Activated naive CD8-positive, alpha-beta T cell treated with anti-CD3 and anti-CD28 coated beads, Interleukin-2, amount 50 U/mL, for 24 hours (primary cell): ENCODE results near the gene PARP14.
"Not testable (repeated sequence)": the region's sequence is repeated elsewhere in the genome, so short reads cannot be mapped to it uniquely, and the experiment has no call there.

ENCODE experiments used
- ATAC-seq: fragments of 150-1000 bp; cut with Tn5 transposase; one replicate; pipeline ENCODE4 v1.10.0; 2021
- DNase-seq: peaks from one replicate; pipeline ENCODE4 v3.0.0; 2021
- H3K27ac Mint-ChIP-seq: one replicate; pipeline ENCODE4 v1.8.0; 2021; ENCODE audit warnings: mild to moderate bottlenecking, mixed read lengths
- H3K27me3 Mint-ChIP-seq: one replicate; pipeline ENCODE4 v1.8.0; 2021; ENCODE audit warnings: mixed read lengths
- H3K36me3 Mint-ChIP-seq: one replicate; pipeline ENCODE4 v1.8.0; 2021; ENCODE audit warnings: low read depth, mixed read lengths
- H3K4me1 Mint-ChIP-seq: one replicate; pipeline ENCODE4 v1.8.0; 2021; ENCODE audit warnings: mixed read lengths
- H3K4me3 Mint-ChIP-seq: one replicate; pipeline ENCODE4 v1.8.0; 2021; ENCODE audit warnings: mild to moderate bottlenecking, moderate library complexity, mixed read lengths
- H3K9me3 Mint-ChIP-seq: one replicate; pipeline ENCODE4 v1.8.0; 2021; ENCODE audit warnings: mixed read lengths

The PARP14 gene

DNA sequence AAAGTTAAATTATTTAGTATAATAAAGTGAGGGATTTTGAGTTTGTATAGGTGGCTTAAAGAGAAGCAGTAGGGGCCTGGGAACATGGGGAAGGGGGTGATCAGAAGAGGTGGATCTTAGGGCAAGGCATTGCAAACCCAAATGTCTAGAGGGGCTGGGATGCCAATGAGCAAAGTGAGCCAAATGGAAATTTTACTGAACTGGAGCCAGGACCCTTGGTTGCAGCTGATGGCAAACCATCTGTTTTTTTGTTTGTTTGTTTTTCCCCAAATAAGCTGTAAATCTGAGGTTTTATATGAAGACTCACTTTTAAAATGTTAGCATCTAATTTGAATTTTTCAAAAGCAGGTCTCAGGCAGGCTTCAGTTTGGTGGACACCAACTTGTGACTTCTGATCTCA is 14.8 kb upstream of the PARP14 start:
- Mint-ChIP-seq H3K4me1 (peaks cover 25% of the 10 kb centered on the region), H3K4me3 (no peak overlapping the region), H3K27me3 (peaks cover 3% of the 10 kb centered on the region), H3K27ac (no peak overlapping the region), H3K36me3 (no peaks in the 10 kb centered on the region), H3K9me3 (no peaks in the 10 kb centered on the region)
- no peak for DNase-seq
- ATAC-seq = no peak

- no peaks in the 10 kb centered on the region for H3K36me3 Mint-ChIP-seq
- ATAC-seq (peak; percentile 99), DNase-seq (no peak)
- no peaks in the 10 kb centered on the region for H3K9me3 Mint-ChIP-seq
- H3K4me3 Mint-ChIP-seq = no peak overlapping the region
- peak overlapping the region; percentile 74 for H3K27ac Mint-ChIP-seq
- H3K4me1 Mint-ChIP-seq = peaks cover 18% of the 10 kb centered on the region
- H3K27me3 Mint-ChIP-seq = no peaks in the 10 kb centered on the region
Observed at GRCh38 chr3:122668930-122669730, 11.5 kb upstream of the PARP14 start.

DNA sequence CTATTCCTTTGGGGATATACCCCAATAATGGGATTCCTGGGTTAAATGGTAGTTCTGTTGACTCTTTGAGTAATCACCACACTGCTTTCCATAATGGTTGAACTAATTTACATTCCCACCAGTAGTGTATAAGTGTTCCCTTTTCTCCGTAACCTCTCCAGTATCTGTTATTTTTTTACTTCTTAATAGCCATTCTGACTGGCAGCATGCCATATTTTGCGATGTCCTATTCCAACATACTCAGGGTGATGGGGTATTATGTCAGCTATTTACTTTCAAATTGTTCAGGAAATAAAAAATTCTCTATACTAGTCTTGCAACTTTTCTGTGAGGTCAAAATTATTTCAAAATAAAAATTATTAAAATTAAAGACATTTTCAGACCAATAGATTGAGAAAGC is 9.1 kb upstream of the PARP14 start:
- Mint-ChIP-seq H3K4me3 (no peak overlapping the region), H3K27ac (no peak overlapping the region), H3K27me3 (no peaks in the 10 kb centered on the region), H3K4me1 (peaks cover 20% of the 10 kb centered on the region), H3K36me3 (no peaks in the 10 kb centered on the region), H3K9me3 (peaks cover 4% of the 10 kb centered on the region)
- DNase-seq (no peak), ATAC-seq (no peak)

DNA sequence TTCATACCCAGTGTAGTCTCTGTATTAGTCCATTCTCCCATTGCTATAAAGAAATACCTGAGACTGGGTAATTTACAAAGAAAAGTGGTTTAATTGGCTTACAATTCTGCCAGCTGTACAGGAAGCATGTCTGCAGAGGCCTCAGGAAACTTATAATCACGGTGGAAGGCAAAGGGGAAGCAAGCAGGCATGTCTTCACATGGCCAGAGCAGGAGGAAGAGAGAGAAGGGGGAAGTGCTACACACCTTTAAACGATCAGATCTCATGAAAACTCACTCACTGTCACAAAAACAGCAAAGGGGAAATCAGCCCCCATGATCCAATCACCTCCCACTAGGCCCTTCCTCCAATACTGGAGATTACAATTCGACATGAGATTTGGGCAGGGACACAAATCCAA is 6.3 kb upstream of the PARP14 start:
- H3K27ac Mint-ChIP-seq = no peak overlapping the region
- H3K4me3 Mint-ChIP-seq = no peak overlapping the region
- peaks cover 24% of the 10 kb centered on the region for H3K4me1 Mint-ChIP-seq
- no peaks in the 10 kb centered on the region for H3K27me3 Mint-ChIP-seq
- DNase-seq (no peak), ATAC-seq (no peak)
- no peaks in the 10 kb centered on the region for H3K36me3 Mint-ChIP-seq
- peaks cover 4% of the 10 kb centered on the region for H3K9me3 Mint-ChIP-seq

DNA sequence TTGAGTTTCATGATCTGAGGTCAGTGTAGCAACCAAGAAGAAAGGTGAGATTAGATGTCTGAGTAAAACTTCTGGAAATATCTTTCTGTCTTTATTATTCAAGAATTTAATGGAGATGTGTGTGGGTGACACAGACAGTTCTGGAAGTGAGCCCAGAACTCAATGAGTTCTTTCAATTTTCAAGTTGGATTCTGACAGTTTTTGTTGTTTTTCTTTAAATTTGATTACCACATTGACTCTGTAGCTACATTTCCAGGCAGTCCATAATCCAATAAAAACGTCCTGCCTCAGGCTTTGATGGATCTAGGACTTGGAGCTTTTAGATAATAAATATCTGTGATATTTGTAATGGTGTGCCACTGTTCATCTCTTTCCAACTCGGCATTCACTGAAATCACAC is 3.9 kb upstream of the PARP14 start:
- Mint-ChIP-seq H3K4me3 (no peak overlapping the region), H3K9me3 (peaks cover 4% of the 10 kb centered on the region), H3K27ac (no peak overlapping the region), H3K27me3 (no peaks in the 10 kb centered on the region), H3K36me3 (peaks cover 3% of the 10 kb centered on the region), H3K4me1 (peaks cover 34% of the 10 kb centered on the region)
- ATAC-seq (no peak), DNase-seq (no peak)

DNA sequence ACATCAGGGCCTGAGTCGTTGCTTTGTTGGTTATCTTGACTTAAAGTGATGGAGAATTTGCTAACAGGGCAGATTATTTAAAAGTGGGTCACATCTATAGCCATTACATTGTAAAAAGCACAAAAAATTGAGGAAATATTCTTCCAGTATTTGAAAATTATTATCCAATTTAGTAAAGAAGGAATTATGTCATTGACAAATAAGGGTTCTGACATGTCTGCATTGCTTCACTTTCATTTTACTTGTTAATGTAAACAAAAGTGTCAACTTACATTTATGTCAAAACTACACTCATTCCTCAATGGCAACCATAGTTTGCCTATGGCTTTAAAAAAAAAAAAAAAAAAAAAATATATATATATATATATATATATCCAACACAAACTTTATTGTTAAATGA is 3.4 kb upstream of the PARP14 start:
- ATAC-seq = no peak
- no peak overlapping the region for H3K27ac Mint-ChIP-seq
- peaks cover 4% of the 10 kb centered on the region for H3K9me3 Mint-ChIP-seq
- no peak overlapping the region for H3K4me3 Mint-ChIP-seq
- no peaks in the 10 kb centered on the region for H3K27me3 Mint-ChIP-seq
- peaks cover 5% of the 10 kb centered on the region for H3K36me3 Mint-ChIP-seq
- DNase-seq = no peak
- peaks cover 39% of the 10 kb centered on the region for H3K4me1 Mint-ChIP-seq

DNA sequence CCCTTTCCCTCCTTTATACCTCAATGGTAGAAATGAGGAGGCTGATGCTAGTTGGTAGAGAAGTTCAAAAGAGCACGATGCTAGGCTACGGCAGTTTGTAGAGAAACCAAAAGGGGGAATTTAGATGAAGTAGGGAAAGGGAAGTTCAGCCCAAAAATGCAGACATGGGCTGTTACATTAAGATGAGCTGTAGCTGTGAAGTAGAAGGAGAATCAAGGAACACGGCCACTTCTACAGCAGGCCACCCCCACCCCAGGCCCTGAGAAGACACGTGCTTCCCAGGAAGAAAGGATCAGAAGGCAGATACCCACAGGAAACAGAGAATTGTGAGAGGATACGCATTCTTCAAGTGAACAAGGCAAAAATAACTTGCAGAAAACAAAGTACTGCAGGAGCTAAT is 2.1 kb upstream of the PARP14 start:
- DNase-seq (no peak), ATAC-seq (no peak)
- no peak overlapping the region for H3K4me3 Mint-ChIP-seq
- peak overlapping the region; percentile 94 for H3K27ac Mint-ChIP-seq
- H3K4me1 Mint-ChIP-seq = peaks cover 52% of the 10 kb centered on the region
- no peaks in the 10 kb centered on the region for H3K27me3 Mint-ChIP-seq
- peaks cover 4% of the 10 kb centered on the region for H3K9me3 Mint-ChIP-seq
- H3K36me3 Mint-ChIP-seq = peaks cover 10% of the 10 kb centered on the region

DNA sequence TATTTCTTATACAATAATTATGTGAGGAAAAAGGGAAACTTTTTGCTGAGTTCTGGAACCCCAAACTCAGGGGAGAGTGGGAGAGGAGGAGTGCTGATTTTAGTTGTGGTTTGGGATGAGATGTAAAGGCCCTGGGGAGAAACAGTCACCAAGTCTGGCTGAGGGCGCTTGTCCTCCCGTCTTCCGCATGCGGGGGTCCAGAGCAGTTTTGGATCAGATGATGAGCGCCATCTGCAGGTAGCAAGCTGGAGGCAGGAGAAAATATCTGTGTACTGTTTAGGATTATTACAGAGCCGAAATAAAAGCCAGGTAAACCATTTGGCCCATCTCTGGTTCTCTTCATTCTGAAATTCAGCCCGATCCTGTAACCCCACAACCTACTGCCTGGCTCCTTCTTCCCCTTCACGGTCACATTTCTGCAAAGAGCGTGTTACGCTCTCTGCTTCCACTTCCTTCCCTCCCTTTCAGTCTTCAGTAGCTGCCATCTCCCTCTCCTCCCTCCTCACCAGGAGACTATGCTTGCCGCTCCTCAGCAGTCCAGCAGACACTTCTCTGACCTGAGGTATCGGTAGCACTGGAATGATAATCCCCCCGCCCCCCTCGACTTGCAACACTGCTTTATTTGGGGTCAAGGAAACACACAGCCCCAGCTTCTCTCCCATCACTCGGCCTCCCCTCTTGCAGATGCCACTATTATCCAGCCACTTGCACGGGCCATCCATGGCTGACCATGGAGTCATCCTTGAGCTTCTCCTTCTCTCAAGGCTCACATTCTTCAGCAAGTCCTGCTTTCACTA is 1.4 kb upstream of the PARP14 start:
- H3K4me3 Mint-ChIP-seq = peak overlapping the region; percentile 97
- peak; percentile 73 for ATAC-seq
- peaks cover 2% of the 10 kb centered on the region for H3K9me3 Mint-ChIP-seq
- peaks cover 52% of the 10 kb centered on the region for H3K4me1 Mint-ChIP-seq
- peaks cover 12% of the 10 kb centered on the region for H3K36me3 Mint-ChIP-seq
- H3K27me3 Mint-ChIP-seq = no peaks in the 10 kb centered on the region
- peak; percentile 84 for DNase-seq
- peak overlapping the region; percentile 94 for H3K27ac Mint-ChIP-seq

- Mint-ChIP-seq H3K27ac (peak overlapping the region; percentile 94), H3K27me3 (no peaks in the 10 kb centered on the region), H3K4me1 (peaks cover 51% of the 10 kb centered on the region), H3K36me3 (peaks cover 16% of the 10 kb centered on the region), H3K9me3 (no peaks in the 10 kb centered on the region), H3K4me3 (peak overlapping the region; percentile 97)
- ATAC-seq (peak; percentile 9), DNase-seq (no peak)
Observed at GRCh38 chr3:122679882-122680474, 661 bp upstream of the PARP14 start.

GRCh38 chr3:122681284-122681973 is 790 bp downstream of the PARP14 start:
- Mint-ChIP-seq H3K4me3 (peak overlapping the region; percentile 97), H3K9me3 (no peaks in the 10 kb centered on the region), H3K27ac (peak overlapping the region; percentile 94), H3K27me3 (no peaks in the 10 kb centered on the region), H3K4me1 (peaks cover 51% of the 10 kb centered on the region), H3K36me3 (peaks cover 20% of the 10 kb centered on the region)
- DNase-seq = no peak
- no peak for ATAC-seq

- ATAC-seq (no peak), DNase-seq (no peak)
- Mint-ChIP-seq H3K4me1 (peaks cover 52% of the 10 kb centered on the region), H3K27me3 (no peaks in the 10 kb centered on the region), H3K9me3 (no peaks in the 10 kb centered on the region), H3K36me3 (peaks cover 26% of the 10 kb centered on the region), H3K4me3 (peak overlapping the region; percentile 97), H3K27ac (peak overlapping the region; percentile 94)
Observed at GRCh38 chr3:122681974-122682409, 1.4 kb downstream of the PARP14 start.

DNA sequence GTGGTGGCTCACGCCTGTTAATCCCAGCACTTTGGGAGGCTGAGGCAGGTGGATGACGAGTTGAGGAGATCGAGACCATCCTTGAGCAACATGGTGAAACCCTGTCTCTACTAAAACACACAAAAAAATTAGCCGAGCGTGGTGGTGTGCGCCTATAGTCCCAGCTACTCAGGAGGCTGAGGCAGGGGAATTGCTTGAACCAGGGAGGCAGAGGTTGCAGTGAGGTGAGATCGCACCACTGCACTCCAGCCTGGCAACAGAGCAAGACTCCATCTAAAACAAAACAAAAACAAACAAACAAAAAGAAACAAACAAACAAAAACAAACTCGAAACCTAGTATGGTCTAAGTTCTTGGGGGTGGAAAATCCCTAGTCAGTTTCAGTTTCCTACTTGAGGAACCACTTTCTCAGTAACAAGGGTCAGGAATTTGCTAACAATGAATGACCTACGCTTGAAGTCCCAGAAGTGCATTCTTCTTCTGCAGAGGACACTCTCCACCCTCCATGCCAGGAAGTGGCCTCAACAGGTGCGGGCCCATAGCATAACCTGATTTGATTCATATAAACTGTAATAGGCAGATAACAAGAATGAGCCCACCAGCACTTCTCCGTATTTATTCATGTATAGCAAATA is 2.3 kb downstream of the PARP14 start:
- peak overlapping the region; percentile 94 for H3K27ac Mint-ChIP-seq
- peak overlapping the region; percentile 97 for H3K4me3 Mint-ChIP-seq
- not testable (repeated sequence) for H3K9me3 Mint-ChIP-seq, DNase-seq, ATAC-seq, H3K27me3 Mint-ChIP-seq
- H3K4me1 Mint-ChIP-seq = peaks cover 55% of the 10 kb centered on the region
- peaks cover 33% of the 10 kb centered on the region for H3K36me3 Mint-ChIP-seq

DNA sequence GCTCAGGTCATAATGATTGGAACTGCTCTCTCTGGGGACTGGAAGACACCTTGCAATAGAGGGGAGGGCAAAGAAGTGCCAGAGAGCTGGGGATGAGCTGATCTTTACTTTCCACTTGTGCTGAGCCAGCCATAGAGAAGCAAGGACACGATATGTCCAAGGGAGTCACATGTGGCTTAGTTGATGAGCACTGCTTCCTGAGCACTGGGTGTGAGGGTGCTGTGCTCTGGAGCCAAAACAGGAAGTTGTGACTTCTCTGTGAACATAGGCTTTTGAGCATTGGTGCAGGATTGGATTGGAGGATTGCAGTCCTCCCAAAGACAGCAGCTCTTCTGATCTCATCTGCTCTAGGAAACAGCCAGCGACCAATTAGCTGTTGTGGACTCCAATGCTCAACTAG is 6.7 kb downstream of the PARP14 start:
- Mint-ChIP-seq H3K27me3 (no peaks in the 10 kb centered on the region), H3K9me3 (no peaks in the 10 kb centered on the region), H3K4me1 (peaks cover 29% of the 10 kb centered on the region), H3K36me3 (peaks cover 50% of the 10 kb centered on the region), H3K27ac (no peak overlapping the region), H3K4me3 (no peak overlapping the region)
- ATAC-seq = no peak
- no peak for DNase-seq

GRCh38 chr3:122688996-122689395 is 8.4 kb downstream of the PARP14 start:
- H3K27me3 Mint-ChIP-seq = no peaks in the 10 kb centered on the region
- H3K4me1 Mint-ChIP-seq = peaks cover 15% of the 10 kb centered on the region
- H3K36me3 Mint-ChIP-seq = peaks cover 60% of the 10 kb centered on the region
- DNase-seq = no peak
- H3K27ac Mint-ChIP-seq = no peak overlapping the region
- no peak for ATAC-seq
- no peaks in the 10 kb centered on the region for H3K9me3 Mint-ChIP-seq
- no peak overlapping the region for H3K4me3 Mint-ChIP-seq
